GM19397 (cell line): Measurements from ENCODE around the gene ZNF341.
A peak's percentile ranks its signal among the peaks of the same experiment; 100 is the strongest.

Source experiments
- ATAC-seq: cut with Tn5 transposase; IDR thresholded peaks from one replicate; pipeline ENCODE4 v1.9.1; 2021; ENCODE audit warnings: mild to moderate bottlenecking, moderate library complexity; ENCODE audit not compliant: unreplicated experiment

Gene ZNF341

DNA sequence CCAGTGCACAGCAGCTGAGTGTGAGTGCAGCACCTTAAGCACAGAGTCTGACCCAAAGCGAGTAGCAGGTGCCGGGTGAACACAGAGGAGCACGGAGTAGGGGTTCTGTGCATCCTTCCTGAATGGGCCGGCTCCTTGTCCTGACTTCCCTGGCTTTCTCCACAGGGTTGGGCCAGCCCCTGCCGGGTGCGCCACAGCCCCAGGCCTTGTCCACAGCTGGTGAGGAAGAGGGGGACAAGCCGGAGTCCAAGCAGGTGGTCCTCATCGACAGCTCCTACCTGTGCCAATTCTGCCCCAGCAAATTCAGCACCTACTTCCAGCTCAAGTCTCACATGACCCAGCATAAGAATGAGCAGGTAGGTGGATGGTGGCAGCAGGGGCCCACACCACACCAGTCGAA lies 34.9 kb downstream of the ZNF341 start:
- ATAC-seq = no peak

DNA sequence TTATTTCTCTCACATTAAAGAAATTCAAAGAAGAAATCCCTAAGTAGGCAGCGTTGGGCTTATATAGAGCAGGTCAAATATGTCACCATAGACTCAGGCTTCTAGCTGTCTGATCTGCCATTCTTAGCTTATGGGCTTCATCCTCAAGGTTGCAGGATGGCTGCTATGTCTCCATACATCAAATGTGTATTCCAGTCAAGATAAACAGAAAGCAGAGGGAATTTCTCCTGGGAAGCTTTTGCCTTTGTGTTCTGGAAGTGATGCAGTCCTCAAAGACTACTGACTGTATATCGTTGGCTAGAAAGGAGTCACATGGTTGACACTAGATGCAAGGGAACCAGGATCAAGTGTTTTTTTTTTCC lies 36.0 kb downstream of the ZNF341 start:
- no peak for ATAC-seq

DNA sequence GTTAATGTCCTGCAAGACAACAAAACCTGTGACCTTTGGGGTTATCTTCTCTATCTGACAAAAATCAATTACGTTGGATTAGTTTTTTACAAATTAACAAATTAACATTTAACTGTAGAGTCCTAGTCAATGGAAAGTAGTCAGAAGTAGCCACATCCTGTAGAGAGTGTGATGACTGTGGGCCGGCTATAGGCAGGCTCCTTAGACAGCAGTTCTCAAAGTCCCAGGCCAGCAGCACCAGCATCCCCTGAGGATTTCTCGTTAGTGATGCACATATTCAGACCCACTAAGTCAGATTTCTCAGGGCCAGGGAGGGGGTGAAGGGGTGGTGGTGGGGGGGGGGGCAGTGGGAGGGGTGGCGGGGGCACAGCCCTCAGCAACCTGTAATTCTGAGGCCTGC lies 37.2 kb downstream of the ZNF341 start:
- no peak for ATAC-seq

DNA sequence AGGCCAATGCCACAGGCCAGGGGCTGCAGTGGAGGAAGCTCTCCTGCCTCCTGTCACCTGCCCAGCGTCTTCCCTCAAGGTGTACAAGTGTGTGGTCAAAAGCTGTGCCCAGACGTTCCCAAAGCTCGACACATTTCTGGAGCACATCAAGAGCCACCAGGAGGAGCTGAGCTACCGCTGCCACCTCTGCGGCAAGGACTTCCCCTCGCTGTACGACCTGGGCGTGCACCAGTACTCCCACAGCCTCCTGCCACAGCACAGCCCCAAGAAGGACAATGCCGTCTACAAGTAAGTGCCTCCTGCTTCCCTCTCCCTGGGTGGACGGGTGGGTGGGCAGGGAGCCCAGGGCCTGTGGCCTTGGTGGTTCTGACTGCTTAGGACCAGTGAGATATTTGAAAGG lies 38.2 kb downstream of the ZNF341 start:
- no peak for ATAC-seq

DNA sequence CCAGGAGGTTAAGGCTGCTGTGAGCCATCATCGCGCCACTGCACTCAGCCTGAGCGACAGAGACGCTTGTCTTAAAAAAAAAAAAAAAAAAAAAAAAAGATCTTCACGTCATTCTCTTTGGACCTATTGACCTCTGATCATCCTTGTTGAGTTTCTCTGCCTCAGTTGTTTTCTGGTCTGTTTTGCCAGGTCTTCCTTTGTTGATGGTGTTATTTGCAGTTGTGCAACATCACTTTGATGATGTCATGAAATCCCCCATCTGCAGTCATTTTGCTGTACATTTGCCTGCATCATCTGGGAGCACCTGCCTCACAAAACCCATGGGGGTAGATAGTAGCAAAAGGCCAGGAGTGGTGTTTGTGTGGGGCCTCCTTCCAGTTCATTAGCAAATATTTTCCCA lies 40.1 kb downstream of the ZNF341 start:
- ATAC-seq = no peak

DNA sequence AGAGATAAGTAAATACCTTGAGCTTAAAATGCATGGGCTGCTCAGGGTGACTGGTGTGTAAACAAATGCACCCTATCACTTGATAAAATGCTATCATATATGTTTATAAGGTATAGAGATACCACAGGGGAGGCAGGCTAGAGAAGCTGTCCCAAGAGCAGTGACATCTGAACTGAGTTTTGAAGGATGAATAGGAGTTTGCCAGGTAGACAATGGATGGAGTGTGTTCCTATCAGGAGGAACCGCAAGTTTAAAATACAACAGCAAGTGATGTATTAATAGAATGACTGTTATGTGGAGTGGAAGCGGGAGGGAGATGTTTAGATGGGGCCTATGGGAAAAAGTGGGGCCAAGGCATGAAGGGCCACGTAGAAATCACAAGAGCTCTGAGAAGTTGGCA lies 40.6 kb downstream of the ZNF341 start:
- ATAC-seq = no peak

DNA sequence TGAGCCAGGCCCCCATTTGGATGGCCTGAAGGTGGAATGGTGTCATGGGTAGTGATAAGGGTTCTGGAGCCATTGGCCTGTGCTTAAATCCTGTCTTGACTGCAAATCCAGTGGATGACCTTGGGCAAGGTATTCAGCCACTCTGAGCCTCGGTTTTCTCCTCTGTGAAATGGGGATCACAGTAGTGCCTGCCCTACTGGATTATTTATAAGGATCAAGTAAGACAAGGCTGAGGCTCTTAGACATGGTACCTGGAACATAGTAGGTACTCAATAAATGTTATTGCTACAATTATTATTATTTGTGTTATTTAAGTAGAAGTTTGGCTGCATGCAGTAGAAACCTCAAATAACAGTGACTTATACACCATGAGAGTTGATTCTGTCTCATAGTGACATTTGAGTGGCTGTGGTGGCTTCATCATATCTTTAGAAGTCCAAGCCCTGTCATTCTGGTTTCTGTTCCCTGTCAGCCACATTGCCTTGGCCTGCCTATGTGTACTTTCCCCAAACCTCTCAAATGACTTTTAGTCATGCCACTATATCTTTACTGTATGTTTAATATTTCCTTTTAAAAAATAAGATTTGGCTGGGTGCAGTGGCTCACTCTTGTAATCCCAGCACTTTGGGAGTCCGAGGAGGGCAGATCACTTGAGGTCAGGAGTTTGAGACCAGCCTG lies 41.8 kb downstream of the ZNF341 start:
- peak; percentile 46 for ATAC-seq

DNA sequence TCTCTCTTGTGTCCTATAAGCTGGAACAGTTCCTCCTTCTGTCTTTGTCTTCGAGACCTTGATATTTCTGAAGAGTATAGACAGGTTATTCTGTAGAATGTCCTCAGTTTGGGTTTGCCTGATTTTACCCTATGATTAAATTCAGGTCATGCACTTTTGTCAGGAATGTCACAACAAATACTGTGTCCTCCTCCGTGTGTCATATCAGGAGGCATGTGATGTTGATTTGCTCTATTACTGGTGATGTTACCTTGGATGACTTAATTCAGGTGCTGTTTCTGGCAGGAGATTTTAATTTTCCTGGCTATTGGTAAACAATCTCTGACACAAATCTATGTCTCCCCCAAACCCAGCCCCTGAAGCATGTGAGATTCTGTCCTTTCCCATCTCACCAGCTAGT lies 46.0 kb downstream of the ZNF341 start:
- no peak for ATAC-seq

DNA sequence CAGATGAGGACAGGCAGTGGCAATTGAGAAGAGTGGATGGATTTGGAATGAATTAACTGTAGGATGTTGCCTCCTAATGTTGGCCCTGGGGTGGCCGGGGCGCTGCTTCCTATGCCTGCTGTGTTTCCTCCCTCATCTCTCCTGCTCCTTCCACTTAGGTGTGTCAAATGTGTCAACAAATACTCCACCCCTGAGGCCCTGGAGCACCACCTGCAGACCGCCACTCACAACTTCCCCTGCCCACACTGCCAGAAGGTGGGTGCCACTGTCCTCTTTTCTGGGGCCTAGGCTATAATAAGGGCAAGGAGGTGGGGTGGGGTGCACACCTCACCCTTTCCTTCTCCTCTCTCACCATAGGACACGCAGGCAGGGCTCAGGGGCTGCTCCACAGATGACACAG lies 49.3 kb downstream of the ZNF341 start:
- no peak for ATAC-seq

DNA sequence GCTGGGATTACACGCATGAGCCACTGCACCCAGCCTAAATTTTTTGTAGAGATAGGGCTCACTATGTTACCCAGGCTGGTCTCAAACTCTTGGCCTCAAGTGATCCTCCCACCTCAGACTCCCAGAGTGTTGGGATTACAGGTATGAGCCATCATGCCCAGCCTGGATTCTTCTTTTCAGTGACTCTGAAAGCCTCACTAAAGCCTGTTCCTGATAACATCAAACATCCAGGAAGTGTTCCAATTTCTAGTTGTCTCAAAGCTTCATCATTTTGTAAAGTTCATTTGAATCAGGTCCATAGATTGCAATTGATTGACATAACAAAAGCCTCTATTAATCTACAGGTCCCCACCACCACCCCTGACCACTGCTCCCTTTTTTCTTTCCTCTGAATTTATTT lies 50.1 kb downstream of the ZNF341 start:
- no peak for ATAC-seq

DNA sequence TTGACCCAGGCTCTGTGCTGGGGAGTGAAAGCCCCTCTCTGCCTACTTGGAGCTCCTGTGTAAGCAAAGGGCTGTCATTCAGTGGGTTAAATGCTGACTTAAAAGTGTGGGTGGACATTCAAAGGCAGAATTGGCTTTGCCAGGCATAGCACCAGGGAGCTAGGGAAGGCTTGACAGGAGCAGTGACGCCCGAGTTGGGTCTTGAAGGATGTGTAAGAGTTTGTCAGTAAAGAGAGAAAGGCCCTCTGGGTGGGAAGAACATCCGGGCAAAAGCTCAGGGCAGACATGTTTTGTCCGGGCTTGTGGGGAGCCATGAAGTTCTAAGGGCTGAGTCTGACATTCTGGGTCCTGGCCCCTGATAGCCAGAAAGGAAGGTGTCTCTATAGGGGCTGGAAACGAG lies 51.5 kb downstream of the ZNF341 start:
- no peak for ATAC-seq

DNA sequence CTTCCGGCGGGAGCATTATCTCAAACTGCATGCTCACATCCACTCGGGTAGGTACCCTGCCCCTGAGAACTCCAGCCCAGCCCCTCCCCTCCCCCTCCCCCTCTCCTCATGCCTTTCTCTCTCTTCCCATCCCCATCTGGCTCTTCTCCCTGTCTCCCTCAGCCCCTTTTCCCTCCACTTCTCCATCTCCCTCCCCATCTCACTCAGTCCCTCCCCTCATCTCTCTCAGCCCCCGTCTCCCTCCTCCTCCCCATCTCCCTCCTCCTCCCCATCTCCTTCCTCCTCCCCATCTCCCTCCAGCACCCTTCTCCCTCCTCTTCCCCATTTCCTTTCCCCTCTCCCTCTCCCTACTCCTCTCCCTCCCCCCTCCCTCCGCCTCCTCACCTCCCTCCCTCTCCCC lies 52.0 kb downstream of the ZNF341 start:
- ATAC-seq = no peak

DNA sequence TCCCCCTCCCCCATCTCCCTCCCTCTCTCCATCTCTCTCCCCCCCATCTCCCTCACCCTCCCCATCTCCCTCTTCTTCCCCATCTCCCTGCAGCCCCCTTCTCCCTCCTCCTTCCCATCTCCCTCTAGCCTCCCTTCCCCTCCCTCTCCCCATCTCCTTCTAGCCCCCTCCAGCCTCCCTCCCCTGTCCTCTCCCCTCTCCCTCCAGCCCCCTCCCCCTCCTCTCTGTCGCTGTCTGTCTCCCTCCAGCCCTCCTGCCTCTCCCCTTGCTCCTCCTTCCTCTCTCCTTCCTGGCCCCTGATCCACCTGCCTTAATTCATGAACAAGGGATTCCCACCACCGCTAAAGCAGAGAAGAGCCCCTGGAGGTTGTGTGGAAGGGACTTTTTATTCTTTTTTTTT lies 52.4 kb downstream of the ZNF341 start:
- no peak for ATAC-seq

DNA sequence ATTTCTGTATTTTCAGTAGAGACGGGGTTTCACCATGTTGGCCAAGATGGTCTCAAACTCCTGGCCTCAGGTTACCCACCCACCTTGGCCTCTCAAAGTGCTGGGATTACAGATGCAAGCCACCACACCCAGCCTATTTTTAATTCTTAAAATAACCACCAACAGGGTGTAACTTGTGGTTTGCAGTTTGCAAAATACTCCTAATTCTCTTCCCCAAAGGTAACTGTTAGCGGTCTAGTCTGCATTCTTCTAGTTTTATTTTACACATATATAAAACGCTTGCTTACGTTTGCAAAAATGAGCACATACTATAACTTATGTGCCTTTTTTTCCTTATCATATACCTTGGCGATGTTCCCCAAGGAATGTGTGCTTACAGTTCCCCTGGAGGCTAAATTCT lies 53.7 kb downstream of the ZNF341 start:
- ATAC-seq = no peak

DNA sequence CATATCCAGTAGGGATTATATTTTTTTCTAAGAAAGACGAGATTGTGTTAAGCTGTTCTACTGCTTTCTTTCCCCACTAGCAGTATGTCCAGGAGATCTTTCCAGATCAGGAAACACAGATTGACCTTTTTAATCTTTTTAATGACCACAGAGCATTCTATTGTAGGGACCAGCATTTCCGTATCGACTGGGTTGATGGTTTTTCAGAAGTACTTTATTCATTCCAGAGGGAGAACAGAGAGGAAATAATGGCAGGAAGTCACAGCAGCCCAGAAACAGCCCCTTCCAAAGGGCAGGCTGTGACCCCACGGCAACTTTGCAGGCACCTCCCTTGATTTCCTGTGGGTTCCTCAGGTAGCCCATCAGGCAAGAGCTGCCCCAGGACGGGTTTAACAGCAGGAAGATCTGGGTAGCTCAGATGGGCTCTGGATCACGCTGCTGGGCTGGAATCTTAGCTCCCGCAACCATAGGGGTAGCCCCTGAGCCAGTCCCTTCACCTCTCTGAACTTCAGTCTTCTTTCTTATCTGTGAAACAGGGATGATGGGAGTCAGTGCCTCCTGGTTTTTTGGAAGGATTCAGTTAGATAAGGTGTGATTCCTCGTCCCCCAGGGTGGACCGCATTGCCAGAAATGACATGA lies 55.6 kb downstream of the ZNF341 start:
- ATAC-seq = no peak

DNA sequence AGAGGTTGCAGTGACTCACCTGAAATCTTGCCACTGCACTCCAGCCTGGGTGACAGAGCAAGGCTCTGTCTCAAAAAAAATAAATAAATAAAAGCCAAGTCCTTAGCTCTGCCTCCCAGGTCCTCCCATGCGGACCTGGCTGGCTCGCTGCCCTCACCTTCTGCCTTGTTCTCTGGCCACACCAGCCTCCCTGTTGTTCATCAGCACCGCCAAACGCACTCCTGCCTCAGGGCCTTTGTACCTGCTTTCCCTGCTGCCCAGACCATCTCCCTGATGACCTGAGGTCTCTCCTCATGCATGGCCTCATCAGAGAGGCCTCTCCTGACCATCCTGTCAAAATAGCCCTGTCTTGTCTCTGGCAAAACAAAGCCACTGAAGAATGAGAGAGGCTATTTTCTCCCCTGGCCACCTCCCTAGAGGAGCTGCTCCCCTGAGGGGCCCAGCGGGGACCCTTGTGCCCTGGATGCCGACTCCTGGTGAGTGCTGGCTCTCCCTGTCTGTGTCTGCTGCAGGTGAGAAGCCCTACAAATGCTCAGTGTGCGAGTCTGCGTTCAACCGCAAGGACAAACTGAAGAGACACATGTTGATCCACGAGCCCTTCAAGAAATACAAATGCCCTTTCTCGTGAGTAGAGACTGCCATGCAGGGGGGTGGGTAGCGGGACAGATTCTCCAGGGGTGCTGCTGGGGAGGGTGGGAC lies 56.7 kb downstream of the ZNF341 start:
- ATAC-seq = no peak

DNA sequence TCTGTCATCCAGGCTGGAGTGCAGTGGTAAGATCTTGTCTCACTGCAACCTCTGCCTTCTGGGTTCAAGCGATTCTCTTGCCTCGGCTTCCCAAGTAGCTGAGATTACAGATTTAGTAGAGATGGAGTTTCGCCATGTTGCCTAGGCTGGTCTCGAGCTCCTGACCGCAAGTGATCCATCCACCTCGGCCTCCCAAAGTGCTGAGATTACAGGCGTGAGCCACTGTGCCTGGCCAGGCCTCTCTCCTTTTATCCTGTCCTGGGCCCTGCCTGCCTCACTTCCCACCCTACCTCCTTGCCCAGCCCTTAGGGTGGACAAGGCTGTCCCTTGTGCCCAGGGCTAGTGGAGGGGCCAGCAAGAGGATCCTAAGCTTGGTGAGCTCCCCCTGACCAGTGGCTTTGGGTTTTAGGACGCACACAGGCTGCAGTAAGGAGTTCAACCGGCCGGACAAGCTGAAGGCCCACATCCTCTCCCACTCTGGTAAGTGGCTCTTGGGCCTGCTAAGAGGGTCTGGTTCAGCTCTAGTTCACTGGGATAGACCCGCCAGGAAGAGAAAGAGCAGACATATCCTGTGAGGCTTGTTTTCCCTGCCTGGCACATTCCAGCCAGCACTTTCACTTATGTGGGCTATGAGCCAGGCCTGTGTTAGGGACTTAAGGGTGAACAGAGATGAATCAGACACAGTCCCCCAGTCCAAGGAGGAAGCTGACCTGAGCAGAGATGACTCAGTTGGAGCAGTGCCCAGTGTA lies 57.5 kb downstream of the ZNF341 start:
- no peak for ATAC-seq

DNA sequence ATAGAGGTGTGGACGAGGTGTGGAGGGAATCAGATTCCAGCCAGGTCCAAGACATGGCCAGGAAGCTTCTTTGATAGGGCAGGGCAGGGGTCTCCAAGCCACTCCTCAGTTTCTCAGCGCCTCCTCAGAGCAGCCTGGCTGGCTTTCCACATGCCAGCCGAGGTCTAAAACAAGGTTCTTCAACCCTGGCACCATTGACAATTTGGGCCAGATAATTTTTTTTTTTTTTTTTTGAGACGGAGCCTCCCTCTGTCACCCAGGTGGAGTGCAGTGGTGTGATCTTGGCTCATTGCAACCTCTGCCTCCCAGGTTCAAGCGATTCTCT lies 58.0 kb downstream of the ZNF341 start:
- ATAC-seq = no peak

DNA sequence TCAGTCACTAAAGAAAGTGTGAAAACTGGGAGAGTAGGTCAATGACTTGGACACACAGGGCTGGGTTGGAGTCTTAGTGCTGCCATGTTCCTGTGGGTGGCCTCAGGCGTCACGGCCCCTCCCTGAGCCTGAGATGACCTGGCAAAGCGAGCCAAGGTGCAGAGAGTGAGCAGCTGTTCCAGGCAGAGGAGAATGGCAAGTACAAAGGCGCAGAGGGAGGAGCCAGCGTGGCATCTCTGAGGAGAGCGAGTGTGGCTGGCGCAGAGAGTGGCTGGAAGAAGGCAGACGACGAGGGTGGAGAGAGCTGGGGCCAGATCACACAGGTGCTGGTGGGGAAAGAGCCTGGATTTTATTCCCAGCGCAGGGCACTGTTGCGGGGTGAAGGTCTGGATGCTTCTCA lies 58.8 kb downstream of the ZNF341 start:
- ATAC-seq = no peak

DNA sequence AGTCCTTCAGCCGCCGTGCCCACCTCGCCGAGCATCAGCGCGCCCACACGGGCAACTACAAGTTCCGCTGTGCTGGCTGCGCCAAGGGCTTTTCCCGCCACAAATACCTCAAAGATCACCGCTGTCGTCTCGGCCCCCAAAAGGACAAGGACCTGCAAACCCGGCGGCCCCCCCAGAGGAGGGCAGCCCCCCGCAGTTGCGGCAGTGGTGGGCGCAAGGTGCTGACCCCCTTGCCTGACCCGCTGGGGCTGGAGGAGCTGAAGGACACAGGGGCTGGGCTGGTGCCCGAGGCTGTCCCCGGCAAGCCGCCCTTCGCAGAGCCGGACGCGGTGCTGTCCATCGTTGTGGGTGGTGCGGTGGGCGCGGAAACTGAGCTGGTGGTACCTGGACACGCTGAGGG lies 59.2 kb downstream of the ZNF341 start:
- no peak for ATAC-seq

DNA sequence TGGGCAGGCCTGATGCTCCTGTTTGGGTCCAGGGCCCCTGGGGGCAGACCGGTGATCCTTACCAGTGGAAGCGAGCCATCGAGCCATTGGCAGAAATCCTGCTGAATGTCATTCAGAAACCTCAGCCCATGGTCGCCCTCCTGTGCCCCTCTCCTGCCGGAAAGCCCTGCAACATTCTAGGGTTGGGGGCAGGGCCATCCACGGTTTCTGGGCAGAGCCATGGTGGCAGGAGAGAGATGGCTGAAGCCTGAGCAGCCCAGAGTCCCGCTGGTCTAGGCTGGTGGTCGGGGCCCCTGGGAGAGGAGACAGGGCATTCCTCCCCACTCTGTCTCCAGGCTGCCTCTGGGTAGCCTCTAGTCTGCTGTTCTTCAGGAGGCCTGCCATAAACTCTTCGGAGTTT lies 59.7 kb downstream of the ZNF341 start:
- ATAC-seq = no peak
